ENCODE measurements around the gene TMED10.

TMED10 gene

GRCh38 chr14:75176142-75176820 lies at the start of gene TMED10:
TMED10 (minus strand) TSS chr14:75176612; CDS start chr14:75176579, 33 bp downstream.
- peak; percentile 90 for DNase-seq

- DNase-seq, result no peak
Measured at GRCh38 chr14:75224561-75224960, 48.1 kb upstream of the TMED10 start.

- DNase-seq, result no peak
Measured at GRCh38 chr14:75223664-75224154, 47.3 kb upstream of the TMED10 start.

- no peak for DNase-seq
Measured at GRCh38 chr14:75222208-75222701, 45.8 kb upstream of the TMED10 start.

GRCh38 chr14:75221797-75222196 lies 45.4 kb upstream of the TMED10 start:
- no peak for DNase-seq

GRCh38 chr14:75220156-75220555 lies 43.7 kb upstream of the TMED10 start:
- no peak for DNase-seq

GRCh38 chr14:75217508-75218206 lies 41.2 kb upstream of the TMED10 start:
- no peak for DNase-seq

GRCh38 chr14:75216427-75217006 lies 40.1 kb upstream of the TMED10 start:
- no peak for DNase-seq

- DNase-seq, result no peak
Measured at GRCh38 chr14:75215520-75215919, 39.1 kb upstream of the TMED10 start.

GRCh38 chr14:75214558-75214957 lies 38.1 kb upstream of the TMED10 start:
- DNase-seq, result no peak

GRCh38 chr14:75213172-75213571 lies 36.8 kb upstream of the TMED10 start:
- DNase-seq, result no peak

GRCh38 chr14:75208843-75209242 lies 32.4 kb upstream of the TMED10 start:
- DNase-seq, result no peak

- no peak for DNase-seq
Measured at GRCh38 chr14:75206190-75206589, 29.8 kb upstream of the TMED10 start.

- DNase-seq, result no peak
Measured at GRCh38 chr14:75205591-75205990, 29.2 kb upstream of the TMED10 start.

GRCh38 chr14:75204116-75204515 lies 27.7 kb upstream of the TMED10 start:
- DNase-seq, result no peak

GRCh38 chr14:75202657-75203056 lies 26.2 kb upstream of the TMED10 start:
- DNase-seq, result no peak

- DNase-seq, result no peak
Measured at GRCh38 chr14:75201087-75201486, 24.7 kb upstream of the TMED10 start.

GRCh38 chr14:75200451-75200850 lies 24.0 kb upstream of the TMED10 start:
- no peak for DNase-seq

GRCh38 chr14:75198291-75198933 lies 22.0 kb upstream of the TMED10 start:
- peak; percentile 37 for DNase-seq

- DNase-seq, result no peak
Measured at GRCh38 chr14:75197338-75197737, 20.9 kb upstream of the TMED10 start.

GRCh38 chr14:75196468-75196867 lies 20.1 kb upstream of the TMED10 start:
- DNase-seq, result no peak

- DNase-seq, result no peak
Measured at GRCh38 chr14:75196064-75196463, 19.7 kb upstream of the TMED10 start.

GRCh38 chr14:75191100-75191499 lies 14.7 kb upstream of the TMED10 start:
- no peak for DNase-seq

Data from NCI-H1092 (cell line).